ENCODE data around the gene DUOXA2. TPM values are rescaled to one million over a fixed set of nuclear protein-coding genes. Genes with fewer than 3 reads are reported as not detected.
"Not testable (repeated sequence)": the region's sequence is repeated elsewhere in the genome, so short reads cannot be mapped to it uniquely, and the experiment has no call there.

Gene DUOXA2
- total and polyA plus RNA-seq, 8 donors = 1.3 to 119 (median 25.0) TPM; not detected in 1

GRCh38 chr15:45133561-45133920 is 19.4 kb downstream of the DUOXA2 start:
- H3K4me3 ChIP-seq = no peak overlapping the region
- no peaks in the 10 kb centered on the region for H3K9me3 ChIP-seq
- 66 to 81% (median 76%) methylated on average over 5 of the region's 5 CpGs for WGBS, 5 donors
- no peak for TF ChIP-seq CTCF (IDR thresholded peaks at IDR 0.05)
- no peak for TF ChIP-seq EP300 (IDR thresholded peaks at IDR 0.05)
- TF ChIP-seq POLR2AphosphoS5 (IDR thresholded peaks at IDR 0.05) = no peak
- no peak for TF ChIP-seq POLR2A (IDR thresholded peaks at IDR 0.05)
- intact Hi-C loops (cut with DNase I; ENCODE audit: low total_unique reads) = no loop called here
- H3K27ac ChIP-seq = no peak overlapping the region
- H3K4me1 ChIP-seq = peaks cover 11 to 64% (median 33%) of the 10 kb centered on the region in 4 donors
- peaks cover 0 to 7% (median 0%) of the 10 kb centered on the region in 4 donors for H3K36me3 ChIP-seq
- H3K27me3 ChIP-seq = peaks cover 16 to 76% (median 47%) of the 10 kb centered on the region in 3 donors
- DNase-seq = no peak

GRCh38 chr15:45134046-45134445 is 19.9 kb downstream of the DUOXA2 start:
- 86 to 96% (median 95%) methylated on average over 7 of the region's 7 CpGs for WGBS, 5 donors
- H3K27ac ChIP-seq = no peak overlapping the region

GRCh38 chr15:45134682-45135604 is 20.8 kb downstream of the DUOXA2 start:
- intact Hi-C loops (cut with DNase I; ENCODE audit: low total_unique reads) = no loop called here
- H3K27ac ChIP-seq = peak overlapping the region in 3 of 5 donors; percentile 13 to 42 (median 15)
- H3K4me1 ChIP-seq = peaks cover 6 to 61% (median 30%) of the 10 kb centered on the region in 4 donors
- H3K4me3 ChIP-seq = peak overlapping the region; percentile 16 to 48 (median 26)
- peaks cover 0 to 7% (median 0%) of the 10 kb centered on the region in 4 donors for H3K36me3 ChIP-seq
- peaks cover 11 to 72% (median 34%) of the 10 kb centered on the region in 3 donors for H3K27me3 ChIP-seq
- DNase-seq = peak; percentile 57 to 67
- no peaks in the 10 kb centered on the region for H3K9me3 ChIP-seq
- peak in 1 of 7 experiments; percentile 18 for TF ChIP-seq CTCF (IDR thresholded peaks at IDR 0.05)
- TF ChIP-seq EP300 (IDR thresholded peaks at IDR 0.05) = no peak
- 6 to 12% (median 10%) methylated on average over 19 to 57 of the region's 57 CpGs for WGBS, 5 donors

More at GRCh38 chr15:45134046-45134445, 19.9 kb downstream of the DUOXA2 start:
- TF ChIP-seq CTCF (IDR thresholded peaks at IDR 0.05) (no peak), POLR2A (IDR thresholded peaks at IDR 0.05) (no peak), EP300 (IDR thresholded peaks at IDR 0.05) (no peak), POLR2AphosphoS5 (IDR thresholded peaks at IDR 0.05) (no peak)
- Histone ChIP-seq H3K4me3 (no peak overlapping the region), H3K27me3 (peaks cover 15 to 76% (median 43%) of the 10 kb centered on the region in 3 donors), H3K9me3 (no peaks in the 10 kb centered on the region), H3K36me3 (peaks cover 0 to 7% (median 0%) of the 10 kb centered on the region in 4 donors), H3K4me1 (peaks cover 10 to 64% (median 33%) of the 10 kb centered on the region in 4 donors)
- DNase-seq = no peak
- intact Hi-C loops (cut with DNase I; ENCODE audit: low total_unique reads) = no loop called here

GRCh38 chr15:45135705-45136377 is 21.7 kb downstream of the DUOXA2 start:
- peaks cover 8 to 63% (median 29%) of the 10 kb centered on the region in 3 donors for H3K27me3 ChIP-seq
- H3K36me3 ChIP-seq; intact Hi-C loops (cut with DNase I; ENCODE audit: low total_unique reads); DNase-seq; H3K9me3 ChIP-seq: not testable (repeated sequence)
- WGBS, 5 donors = 10 to 37% (median 32%) methylated on average over 5 to 10 of the region's 37 CpGs
- peak overlapping the region in 1 of 5 donors; percentile 23 for H3K27ac ChIP-seq
- H3K4me3 ChIP-seq = peak overlapping the region in 2 of 4 donors; percentile 16 to 48
- peaks cover 10 to 52% (median 28%) of the 10 kb centered on the region in 4 donors for H3K4me1 ChIP-seq

All from stomach (tissue), 9 donors.